ENCODE data around the gene NEK3. TPM values are rescaled to one million over a fixed set of nuclear protein-coding genes. Genes with fewer than 3 reads are reported as not detected.
"Not testable (repeated sequence)": the region's sequence is repeated elsewhere in the genome, so short reads cannot be mapped to it uniquely, and the experiment has no call there.

The NEK3 gene
- total and polyA plus RNA-seq, 4 donors, result 3.0 to 4.4 (median 3.9) TPM

DNA sequence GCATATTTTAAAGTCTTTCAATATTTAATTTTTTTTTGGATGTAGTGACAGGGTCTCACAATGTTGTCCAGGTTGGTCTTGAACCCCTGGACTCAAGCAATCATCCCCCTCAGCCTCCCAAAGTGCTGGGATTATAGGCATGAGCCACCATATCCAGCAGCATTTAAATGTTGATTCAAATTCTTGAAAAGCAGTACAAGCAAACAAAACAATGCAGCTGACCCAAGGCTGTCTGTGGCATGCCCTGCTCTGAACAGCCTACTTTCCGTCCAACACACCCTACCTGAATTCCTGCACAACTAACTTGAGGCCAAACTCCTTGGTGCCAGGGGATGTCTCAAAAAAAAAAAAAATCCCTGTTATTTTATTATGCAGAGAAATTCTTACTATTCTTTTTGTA lies 53.6 kb downstream of the NEK3 start:
- H3K4me1 ChIP-seq (ENCODE audit: control insufficient read depth in 4 of 4, insufficient read depth in 4 of 4, low read length in 3 of 4), result no peaks in the 10 kb centered on the region
- H3K27ac ChIP-seq (ENCODE audit: low read depth in 1 of 2, low read length in 2 of 2), result no peak overlapping the region
- DNase-seq (ENCODE audit: low spot score), result no peak
- 96% methylated on average over 1 of the region's 1 CpG for WGBS
- H3K9ac ChIP-seq (ENCODE audit: low read depth in 1 of 2, low read length in 2 of 2), result no peak overlapping the region
- H3K9me3 ChIP-seq (ENCODE audit: control insufficient read depth in 4 of 4, low read length in 3 of 4), result no peaks in the 10 kb centered on the region
- no peak overlapping the region for H3K4me3 ChIP-seq (ENCODE audit: low read depth in 1 of 3, low read length in 3 of 3)
- no peak for TF ChIP-seq RAD21 (IDR thresholded peaks at IDR 0.05)
- TF ChIP-seq, protein P1, sequence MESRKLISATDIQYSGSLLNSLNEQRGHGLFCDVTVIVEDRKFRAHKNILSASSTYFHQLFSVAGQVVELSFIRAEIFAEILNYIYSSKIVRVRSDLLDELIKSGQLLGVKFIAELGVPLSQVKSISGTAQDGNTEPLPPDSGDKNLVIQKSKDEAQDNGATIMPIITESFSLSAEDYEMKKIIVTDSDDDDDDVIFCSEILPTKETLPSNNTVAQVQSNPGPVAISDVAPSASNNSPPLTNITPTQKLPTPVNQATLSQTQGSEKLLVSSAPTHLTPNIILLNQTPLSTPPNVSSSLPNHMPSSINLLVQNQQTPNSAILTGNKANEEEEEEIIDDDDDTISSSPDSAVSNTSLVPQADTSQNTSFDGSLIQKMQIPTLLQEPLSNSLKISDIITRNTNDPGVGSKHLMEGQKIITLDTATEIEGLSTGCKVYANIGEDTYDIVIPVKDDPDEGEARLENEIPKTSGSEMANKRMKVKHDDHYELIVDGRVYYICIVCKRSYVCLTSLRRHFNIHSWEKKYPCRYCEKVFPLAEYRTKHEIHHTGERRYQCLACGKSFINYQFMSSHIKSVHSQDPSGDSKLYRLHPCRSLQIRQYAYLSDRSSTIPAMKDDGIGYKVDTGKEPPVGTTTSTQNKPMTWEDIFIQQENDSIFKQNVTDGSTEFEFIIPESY (IDR thresholded peaks at IDR 0.05), result no peak
- TF ChIP-seq, protein P2, sequence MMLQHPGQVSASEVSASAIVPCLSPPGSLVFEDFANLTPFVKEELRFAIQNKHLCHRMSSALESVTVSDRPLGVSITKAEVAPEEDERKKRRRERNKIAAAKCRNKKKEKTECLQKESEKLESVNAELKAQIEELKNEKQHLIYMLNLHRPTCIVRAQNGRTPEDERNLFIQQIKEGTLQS (IDR thresholded peaks at IDR 0.05), result no peak
- TF ChIP-seq FOXA1 (IDR thresholded peaks at IDR 0.05), result no peak
- no peaks in the 10 kb centered on the region for H3K27me3 ChIP-seq (ENCODE audit: control insufficient read depth in 4 of 4, insufficient read depth in 4 of 4, low read length in 3 of 4)
- no peaks in the 10 kb centered on the region for H3K36me3 ChIP-seq (ENCODE audit: control insufficient read depth in 4 of 4, insufficient read depth in 3 of 4, low read depth in 1 of 4, low read length in 3 of 4)

DNA sequence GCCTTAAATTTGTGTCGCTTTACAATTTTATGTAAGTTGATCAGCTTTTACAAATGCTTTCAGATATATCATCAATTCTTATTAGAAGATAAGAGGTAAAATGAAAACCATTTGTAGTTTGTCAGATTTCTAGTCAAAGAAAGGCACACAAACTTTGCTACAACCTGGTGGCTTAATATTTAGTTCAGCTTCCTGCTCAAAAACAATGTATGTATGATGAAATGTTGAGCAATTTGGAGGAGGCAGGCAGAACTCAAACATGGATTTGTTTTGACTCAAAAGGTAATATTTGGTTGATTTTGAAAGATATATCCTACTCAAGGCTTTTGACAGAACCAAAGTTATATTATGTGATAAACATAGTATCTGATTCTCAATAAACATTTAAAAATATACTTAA lies 54.8 kb downstream of the NEK3 start:
- H3K27me3 ChIP-seq (ENCODE audit: control insufficient read depth in 4 of 4, insufficient read depth in 4 of 4, low read length in 3 of 4), result no peaks in the 10 kb centered on the region
- 98% methylated on average over 1 of the region's 1 CpG for WGBS
- TF ChIP-seq, protein P2 (IDR thresholded peaks at IDR 0.05), result peak; percentile 62
- TF ChIP-seq NR2F2 (IDR thresholded peaks at IDR 0.05), result no peak
- DNase-seq (ENCODE audit: low spot score), result no peak
- no peaks in the 10 kb centered on the region for H3K36me3 ChIP-seq (ENCODE audit: control insufficient read depth in 4 of 4, insufficient read depth in 3 of 4, low read depth in 1 of 4, low read length in 3 of 4)
- H3K9me3 ChIP-seq (ENCODE audit: control insufficient read depth in 4 of 4, low read length in 3 of 4), result no peaks in the 10 kb centered on the region
- H3K9ac ChIP-seq (ENCODE audit: low read depth in 1 of 2, low read length in 2 of 2), result no peak overlapping the region
- H3K4me3 ChIP-seq (ENCODE audit: low read depth in 1 of 3, low read length in 3 of 3), result no peak overlapping the region
- H3K4me1 ChIP-seq (ENCODE audit: control insufficient read depth in 4 of 4, insufficient read depth in 4 of 4, low read length in 3 of 4), result no peaks in the 10 kb centered on the region
- H3K27ac ChIP-seq (ENCODE audit: low read depth in 1 of 2, low read length in 2 of 2), result no peak overlapping the region

DNA sequence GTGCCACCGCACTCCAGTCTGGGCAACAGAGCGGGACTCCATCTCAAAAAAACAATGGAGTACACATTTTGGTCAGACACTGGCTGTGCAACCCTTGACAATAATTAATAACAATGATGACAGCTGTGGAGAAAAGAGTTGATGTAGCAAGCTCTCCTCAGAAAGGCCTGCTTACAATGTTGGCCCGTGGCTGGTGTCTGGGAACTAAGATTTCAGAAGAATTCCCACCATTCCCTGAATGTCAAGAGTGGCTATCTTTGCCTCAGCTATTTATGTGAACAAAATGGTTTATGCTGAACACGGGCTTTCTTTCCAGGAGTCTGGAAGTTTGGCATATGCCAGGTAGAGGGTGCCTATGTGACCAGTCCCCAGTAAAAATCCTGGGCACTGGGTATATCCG lies 56.0 kb downstream of the NEK3 start:
- H3K4me1 ChIP-seq (ENCODE audit: control insufficient read depth in 4 of 4, insufficient read depth in 4 of 4, low read length in 3 of 4), result no peaks in the 10 kb centered on the region
- H3K27ac ChIP-seq (ENCODE audit: low read depth in 1 of 2, low read length in 2 of 2), result no peak overlapping the region
- TF ChIP-seq NR2F2 (IDR thresholded peaks at IDR 0.05) (no peak), EGR1 (IDR thresholded peaks at IDR 0.05; ENCODE audit: low read depth in 2 of 2) (no peak), GABPA (IDR thresholded peaks at IDR 0.05 in 1 of 2, conservative IDR thresholded peaks at IDR 0.05 in 1 of 2) (no peak), FOXA1 (IDR thresholded peaks at IDR 0.05) (no peak), RXRA (IDR thresholded peaks at IDR 0.05) (no peak), HNF4A (conservative IDR thresholded peaks at IDR 0.05) (no peak), YY1 (IDR thresholded peaks at IDR 0.05) (no peak), HNF4G (IDR thresholded peaks at IDR 0.05) (no peak), FOXA2 (IDR thresholded peaks at IDR 0.05) (no peak), SP1 (IDR thresholded peaks at IDR 0.05) (no peak)
- TF ChIP-seq, protein P3, sequence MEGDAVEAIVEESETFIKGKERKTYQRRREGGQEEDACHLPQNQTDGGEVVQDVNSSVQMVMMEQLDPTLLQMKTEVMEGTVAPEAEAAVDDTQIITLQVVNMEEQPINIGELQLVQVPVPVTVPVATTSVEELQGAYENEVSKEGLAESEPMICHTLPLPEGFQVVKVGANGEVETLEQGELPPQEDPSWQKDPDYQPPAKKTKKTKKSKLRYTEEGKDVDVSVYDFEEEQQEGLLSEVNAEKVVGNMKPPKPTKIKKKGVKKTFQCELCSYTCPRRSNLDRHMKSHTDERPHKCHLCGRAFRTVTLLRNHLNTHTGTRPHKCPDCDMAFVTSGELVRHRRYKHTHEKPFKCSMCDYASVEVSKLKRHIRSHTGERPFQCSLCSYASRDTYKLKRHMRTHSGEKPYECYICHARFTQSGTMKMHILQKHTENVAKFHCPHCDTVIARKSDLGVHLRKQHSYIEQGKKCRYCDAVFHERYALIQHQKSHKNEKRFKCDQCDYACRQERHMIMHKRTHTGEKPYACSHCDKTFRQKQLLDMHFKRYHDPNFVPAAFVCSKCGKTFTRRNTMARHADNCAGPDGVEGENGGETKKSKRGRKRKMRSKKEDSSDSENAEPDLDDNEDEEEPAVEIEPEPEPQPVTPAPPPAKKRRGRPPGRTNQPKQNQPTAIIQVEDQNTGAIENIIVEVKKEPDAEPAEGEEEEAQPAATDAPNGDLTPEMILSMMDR (IDR thresholded peaks at IDR 0.05; ENCODE audit: low read depth, low read length, missing input control), result no peak
- TF ChIP-seq, protein P4, sequence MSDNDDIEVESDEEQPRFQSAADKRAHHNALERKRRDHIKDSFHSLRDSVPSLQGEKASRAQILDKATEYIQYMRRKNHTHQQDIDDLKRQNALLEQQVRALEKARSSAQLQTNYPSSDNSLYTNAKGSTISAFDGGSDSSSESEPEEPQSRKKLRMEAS (IDR thresholded peaks at IDR 0.05), result no peak
- TF ChIP-seq, protein P2 (IDR thresholded peaks at IDR 0.05), result no peak
- DNase-seq (ENCODE audit: low spot score), result no peak
- H3K9me3 ChIP-seq (ENCODE audit: control insufficient read depth in 4 of 4, low read length in 3 of 4), result no peaks in the 10 kb centered on the region
- no peaks in the 10 kb centered on the region for H3K36me3 ChIP-seq (ENCODE audit: control insufficient read depth in 4 of 4, insufficient read depth in 3 of 4, low read depth in 1 of 4, low read length in 3 of 4)
- no peak overlapping the region for H3K4me3 ChIP-seq (ENCODE audit: low read depth in 1 of 3, low read length in 3 of 3)
- H3K9ac ChIP-seq (ENCODE audit: low read depth in 1 of 2, low read length in 2 of 2), result no peak overlapping the region
- no peaks in the 10 kb centered on the region for H3K27me3 ChIP-seq (ENCODE audit: control insufficient read depth in 4 of 4, insufficient read depth in 4 of 4, low read length in 3 of 4)
- WGBS, result 95% methylated on average over 5 of the region's 5 CpGs

DNA sequence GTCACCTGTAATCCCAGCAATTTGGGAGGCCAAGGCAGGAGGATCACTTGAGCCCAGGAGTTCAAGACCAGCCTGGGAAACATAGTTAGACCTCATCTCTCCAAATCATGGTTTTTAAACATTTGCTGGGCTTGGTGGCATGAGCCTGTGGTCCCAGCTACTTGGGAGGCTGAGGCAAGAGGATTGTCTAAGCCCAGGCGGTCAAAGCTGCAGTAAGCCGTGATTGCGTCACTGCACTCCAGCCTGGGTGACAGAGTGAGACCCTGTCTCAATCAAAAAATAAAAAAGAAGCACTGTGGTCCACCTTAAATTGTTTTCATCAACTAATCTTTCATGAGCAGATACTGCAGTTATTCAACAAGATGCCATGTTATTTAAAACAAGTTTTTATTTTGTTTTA lies 57.0 kb downstream of the NEK3 start:
- H3K4me3 ChIP-seq (ENCODE audit: low read depth in 1 of 3, low read length in 3 of 3); H3K9ac ChIP-seq (ENCODE audit: low read depth in 1 of 2, low read length in 2 of 2); H3K27me3 ChIP-seq (ENCODE audit: control insufficient read depth in 4 of 4, insufficient read depth in 4 of 4, low read length in 3 of 4); DNase-seq (ENCODE audit: low spot score); H3K4me1 ChIP-seq (ENCODE audit: control insufficient read depth in 4 of 4, insufficient read depth in 4 of 4, low read length in 3 of 4); H3K27ac ChIP-seq (ENCODE audit: low read depth in 1 of 2, low read length in 2 of 2); H3K9me3 ChIP-seq (ENCODE audit: control insufficient read depth in 4 of 4, low read length in 3 of 4); H3K36me3 ChIP-seq (ENCODE audit: control insufficient read depth in 4 of 4, insufficient read depth in 3 of 4, low read depth in 1 of 4, low read length in 3 of 4): not testable (repeated sequence)
- WGBS, result 96% methylated on average over 3 of the region's 3 CpGs
